GM12878 (cell line): ENCODE measurements around the gene CRYZL1. TPM values are rescaled to one million over a fixed set of nuclear protein-coding genes. Genes with fewer than 3 reads are reported as not detected.

Source experiments
- ATAC-seq: fragments of 200-7000 bp; cut with Tn5 transposase; 3 replicates; pipeline ENCODE4 v1.9.1; 2020; ENCODE audit warnings: mild to moderate bottlenecking, moderate library complexity
- BruUV-seq: library from RNA; stranded (reverse); fragments of 400-500 nt; replicated peaks from 2 replicates; lab custom pipeline; 2021; lab: Mats Ljungman, UMichigan
- CTCF ChIA-PET: fragments of 300-600 bp; sonication (Branson Sonifier 250); formaldehyde crosslinking; extraction: SDS; loops from one replicate; lab custom pipeline; 2021; ENCODE audit warnings: inconsistent platforms; lab: Yijun Ruan, JAX
- POLR2A ChIA-PET: fragments of 350-600 bp; formaldehyde crosslinking; extraction: SDS; loops from one replicate; lab custom pipeline; 2021; ENCODE audit warnings: inconsistent platforms; lab: Charles Lee
- RAD21 ChIA-PET: fragments of 300-600 bp; sonication (Branson Sonifier 250); formaldehyde crosslinking; loops from one replicate; lab custom pipeline; 2023; ENCODE audit warnings: antibody characterized with exemption; ENCODE audit not compliant: unreplicated experiment; lab: Charles Lee
- SMC1A ChIA-PET: fragments of 300-600 bp; sonication (Branson Sonifier 250); formaldehyde crosslinking; loops from one replicate; lab custom pipeline; 2023; ENCODE audit not compliant: unreplicated experiment, uncharacterized antibody; lab: Charles Lee
- DNase-seq: peaks from one replicate; pipeline ENCODE4 v3.0.0-alpha.2; 2011; ENCODE audit warnings: low read depth, low spot score
- FAIRE-seq: peaks from 3 replicates; lab custom pipeline; 2011; peaks lifted over from hg19 to GRCh38; lab: Jason Lieb, UNC
- H2AFZ ChIP-seq: 2 replicates; pipeline ENCODE4 v1.6.0; 2011; ENCODE audit warnings: low read depth, low read length, control low read depth; ENCODE audit not compliant: control insufficient read depth
- H3K27ac ChIP-seq: 2 replicates; pipeline ENCODE4 v1.5.1; 2011; ENCODE audit warnings: control low read depth; ENCODE audit not compliant: control insufficient read depth, insufficient read depth
- H3K27me3 ChIP-seq, 2 experiments: replicated peaks in 1 of 2; 2 replicates each; pipeline versions ENCODE4 v1.6.0 to v1.6.1; 2011; ENCODE audit warnings: low read length in 1 of 2; ENCODE audit not compliant: control insufficient read depth in 2 of 2, insufficient read depth in 2 of 2
- H3K36me3 ChIP-seq, 2 experiments: 2 replicates each; pipeline ENCODE4 v1.5.1; 2011; ENCODE audit warnings: low read length in 1 of 2; ENCODE audit not compliant: control insufficient read depth in 2 of 2, insufficient read depth in 2 of 2
- H3K4me1 ChIP-seq: 2 replicates; pipeline ENCODE4 v1.6.1; 2011; ENCODE audit warnings: mild to moderate bottlenecking, low read length, moderate library complexity, mixed read lengths; ENCODE audit not compliant: control insufficient read depth, insufficient read depth
- H3K4me2 ChIP-seq: 2 replicates; pipeline ENCODE4 v1.6.0; 2011; ENCODE audit warnings: control low read depth; ENCODE audit not compliant: control insufficient read depth, insufficient read depth
- H3K4me3 ChIP-seq: fragments of 200-600 bp; sonication (generic); 2 replicates; pipeline ENCODE4 v1.5.1; 2016
- H3K79me2 ChIP-seq: 2 replicates; pipeline ENCODE4 v1.6.0; 2011; ENCODE audit warnings: low read length; ENCODE audit not compliant: control insufficient read depth, insufficient read depth
- H3K9ac ChIP-seq: 2 replicates; pipeline ENCODE4 v1.8.0; 2011; ENCODE audit warnings: low read length, control low read depth, mixed read lengths; ENCODE audit not compliant: control insufficient read depth, insufficient read depth
- H3K9me3 ChIP-seq: replicated peaks from 3 replicates; pipeline ENCODE4 v1.5.1; 2011; ENCODE audit warnings: mild to moderate bottlenecking, low read length; ENCODE audit not compliant: control insufficient read depth, insufficient read depth
- H4K20me1 ChIP-seq: 2 replicates; pipeline ENCODE4 v1.6.0; 2011; ENCODE audit not compliant: control insufficient read depth, insufficient read depth
- ATF2 ChIP-seq: IDR thresholded peaks from 2 replicates; pipeline ENCODE4 v1.6.1; 2012; ENCODE audit warnings: low read length, inconsistent platforms
- BCL11A ChIP-seq: IDR thresholded peaks from 2 replicates; pipeline ENCODE4 v1.6.1; 2011; ENCODE audit warnings: low read depth, low read length
- CBX5 ChIP-seq: sonication (generic); IDR thresholded peaks from 2 replicates; pipeline ENCODE4 v1.6.1; 2016; ENCODE audit warnings: low read depth, moderate library complexity, mild to moderate bottlenecking, inconsistent platforms
- CUX1 ChIP-seq: IDR thresholded peaks from 2 replicates; pipeline ENCODE4 v1.6.1; 2012; ENCODE audit warnings: improper control_type of control experiment, low read depth, low read length; ENCODE audit not compliant: insufficient replicate concordance
- ELK1 ChIP-seq: IDR thresholded peaks from 2 replicates; pipeline ENCODE4 v1.6.1; 2012; ENCODE audit warnings: low read depth, low read length, improper control_type of control experiment
- IKZF2 ChIP-seq, 2 experiments: fragments of 450-650 bp; IDR thresholded peaks; 2 replicates each; pipeline ENCODE4 v1.6.1; 2017; ENCODE audit warnings: mild to moderate bottlenecking in 2 of 2, moderate library complexity in 2 of 2
- MTA3 ChIP-seq: IDR thresholded peaks from 2 replicates; pipeline ENCODE4 v1.6.1; 2012; ENCODE audit warnings: low read length, inconsistent platforms, borderline replicate concordance
- NFXL1 ChIP-seq: fragments of 450-650 bp; IDR thresholded peaks from 2 replicates; pipeline ENCODE4 v1.6.1; 2017; ENCODE audit warnings: antibody characterized with exemption, mild to moderate bottlenecking, borderline replicate concordance
- RELA ChIP-seq: fragments of 450-650 bp; IDR thresholded peaks from 2 replicates; pipeline ENCODE4 v1.8.0; 2014; ENCODE audit warnings: borderline replicate concordance; ENCODE audit not compliant: partially characterized antibody
- TARDBP ChIP-seq: IDR thresholded peaks from 2 replicates; pipeline ENCODE4 v1.6.1; 2016; ENCODE audit warnings: borderline replicate concordance
- YY1 ChIP-seq: IDR thresholded peaks from 2 replicates; pipeline ENCODE4 v1.6.1; 2011; ENCODE audit warnings: low read depth, mild to moderate bottlenecking, low read length
- WGBS: methylation state at CpG from one replicate; pipeline ENCODE4 v1.1.6; 2016; ENCODE audit warnings: low lambda C conversion rate; ENCODE audit not compliant: insufficient replicate concordance, insufficient coverage; ENCODE audit errors: missing lambda C conversion rate; 5-methylcytosine and 5-hydroxymethylcytosine counted together
- in situ Hi-C: fragments of 300-500 bp; cut with MboI; formaldehyde crosslinking; loops from 9 replicates; pipeline ENCODE4 v1.14.3; 2018; ENCODE audit warnings: mixed read lengths
- intact Hi-C: fragments of 100-400 bp; cut with micrococcal nuclease; formaldehyde crosslinking; loops from one replicate; pipeline ENCODE4 v1.14.2; 2022; ENCODE audit not compliant: unreplicated experiment
- polyA plus RNA-seq, 11 experiments: library from polyadenylated mRNA; depleted of rRNA in 4 of 11; unstranded in 6 of 11; stranded (reverse) in 5 of 11; fragments of >200 nt; fragmentation: Nextera tagmentation in 4 of 11; fragmentation: Illumina TruSeq in 1 of 11; extraction: Ambion mirVana in 4 of 11; extraction: Trizol in 1 of 11; gene quantifications; 1 replicate in 1 of 11; 2 replicates in 10 of 11; pipeline versions ENCODE4 v1.2.1 to v1.2.3, GENCODE V29; 2011 to 2016; ENCODE audit warnings: inconsistent platforms in 2 of 11, missing spikeins in 2 of 11, low read depth in 1 of 11
- total RNA-seq, 4 experiments: library from RNA; depleted of rRNA in 3 of 4; stranded (reverse); fragments of >200 nt in 3 of 4; fragmentation: Illumina TruSeq in 1 of 4; extraction: Trizol in 1 of 4; gene quantifications; 2 replicates each; pipeline versions ENCODE4 v1.2.1 to v1.2.3, GENCODE V29; 2013 to 2021

Gene CRYZL1
- total and polyA plus RNA-seq, 10 of the 15 experiments (the other 5 are each of a cell fraction or from before 2014, with no cell fraction given) = 14.3 to 72.4 (median 30.7) TPM

- TF ChIP-seq IKZF2 (IDR thresholded peaks at IDR 0.05) (no peak), RELA (no peak), CBX5 (no peak), TARDBP (no peak), BCL11A (no peak)
- Histone ChIP-seq H3K79me2 (no peaks in the 10 kb centered on the region), H3K36me3 (no peaks in the 10 kb centered on the region), H3K4me3 (no peak overlapping the region), H2AFZ (no peak overlapping the region), H3K27ac (no peak overlapping the region), H3K4me2 (no peak overlapping the region), H3K4me1 (no peaks in the 10 kb centered on the region), H4K20me1 (no peaks in the 10 kb centered on the region), H3K9me3 (no peaks in the 10 kb centered on the region), H3K27me3 (no peaks in the 10 kb centered on the region; a peak in 1 of 4 replicates), H3K9ac (no peak overlapping the region)
- no peak for DNase-seq
- CTCF ChIA-PET = no interaction called here
- POLR2A ChIA-PET = interaction anchor here (0.7 kb wide), 1 partner anchor 585 kb away, joined by 5 read pairs; no protein-coding TSS in a partner anchor
- in situ Hi-C loops = no loop called here
- intact Hi-C loops = no loop called here
- no peak for ATAC-seq
- RAD21 ChIA-PET = no interaction called here
- SMC1A ChIA-PET = no interaction called here
- no TSS peak for BruUV-seq
- WGBS = 79% methylated on average over 6 of the region's 6 CpGs
- FAIRE-seq = no peak
Measured at GRCh38 chr21:33680870-33681269, 39.3 kb upstream of the CRYZL1 start.

- ChIA-PET CTCF (no interaction called here), SMC1A (no interaction called here), POLR2A (no interaction called here), RAD21 (interaction anchor here (0.5 kb wide), 1 partner anchor 245 kb away, joined by 3 read pairs; no protein-coding TSS in a partner anchor)
- BruUV-seq = no TSS peak
- WGBS = 42% methylated on average over 9 of the region's 9 CpGs
- no peak for DNase-seq
- Histone ChIP-seq H3K27me3 (no peaks in the 10 kb centered on the region), H3K4me1 (no peaks in the 10 kb centered on the region), H3K36me3 (no peaks in the 10 kb centered on the region), H4K20me1 (no peaks in the 10 kb centered on the region), H2AFZ (no peak overlapping the region), H3K4me2 (no peak overlapping the region), H3K9ac (no peak overlapping the region), H3K9me3 (no peaks in the 10 kb centered on the region), H3K4me3 (no peak overlapping the region), H3K27ac (no peak overlapping the region), H3K79me2 (no peaks in the 10 kb centered on the region)
- intact Hi-C loops (no loop called here), in situ Hi-C loops (no loop called here)
- no peak for ATAC-seq
- no peak for FAIRE-seq
- no peak for TF ChIP-seq ELK1
- TF ChIP-seq ATF2 = no peak
- no peak for TF ChIP-seq YY1
- TF ChIP-seq MTA3 = no peak
- no peak for TF ChIP-seq NFXL1
- TF ChIP-seq CUX1 = no peak
Measured at GRCh38 chr21:33677450-33677849, 35.9 kb upstream of the CRYZL1 start.
